ENCODE results near the gene GTF3C1. TPM values are rescaled to one million over a fixed set of nuclear protein-coding genes. Genes with fewer than 3 reads are reported as not detected.
"Not testable (repeated sequence)": the region's sequence is repeated elsewhere in the genome, so short reads cannot be mapped to it uniquely, and the experiment has no call there.

GTF3C1 gene
- total RNA-seq, 2 donors from 2014 or later: 64.0 to 77.2 TPM

DNA sequence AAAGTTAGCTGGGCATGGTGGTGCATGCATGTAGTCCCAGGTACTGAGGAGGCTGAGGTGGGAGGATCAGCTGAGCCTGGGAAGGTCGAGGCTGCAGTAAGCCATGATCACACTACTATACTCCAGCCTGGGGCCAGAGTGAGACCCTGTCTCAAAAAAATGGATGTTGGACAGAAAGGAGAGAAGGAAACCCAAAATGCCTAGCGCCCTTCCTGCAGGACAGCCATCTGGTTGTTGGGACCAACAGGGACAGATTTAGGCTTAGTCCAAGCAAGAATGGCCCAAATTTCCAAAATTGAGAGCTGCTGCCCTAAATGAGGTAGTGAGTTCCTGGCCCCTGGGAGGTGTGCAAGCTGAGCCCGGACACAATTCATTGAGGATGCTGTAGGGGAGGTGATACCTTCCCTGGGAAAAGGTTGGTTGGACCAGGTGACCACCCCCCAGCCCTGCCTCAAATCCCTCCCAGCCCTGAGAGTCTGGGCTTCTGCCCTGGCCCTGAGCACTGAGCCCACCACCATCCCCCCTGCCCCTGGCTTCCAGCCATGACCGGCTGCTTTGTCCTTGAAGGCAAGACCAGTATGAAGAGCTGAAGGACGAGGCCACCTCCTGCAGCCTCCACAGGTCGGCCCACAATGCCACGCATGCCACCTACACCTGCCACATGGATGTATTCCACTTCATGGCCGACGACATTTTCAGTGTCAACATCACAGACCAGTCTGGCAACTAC, 112.6 kb downstream of the GTF3C1 start:
- Histone ChIP-seq H3K27me3 (no peaks in the 10 kb centered on the region), H3K36me3 (no peaks in the 10 kb centered on the region), H3K27ac (no peak overlapping the region), H3K4me1 (no peaks in the 10 kb centered on the region), H3K9me3 (no peaks in the 10 kb centered on the region), H3K4me3 (no peak overlapping the region)
- no peak for DNase-seq (ENCODE audit: low spot score)
- TF ChIP-seq, protein P1, sequence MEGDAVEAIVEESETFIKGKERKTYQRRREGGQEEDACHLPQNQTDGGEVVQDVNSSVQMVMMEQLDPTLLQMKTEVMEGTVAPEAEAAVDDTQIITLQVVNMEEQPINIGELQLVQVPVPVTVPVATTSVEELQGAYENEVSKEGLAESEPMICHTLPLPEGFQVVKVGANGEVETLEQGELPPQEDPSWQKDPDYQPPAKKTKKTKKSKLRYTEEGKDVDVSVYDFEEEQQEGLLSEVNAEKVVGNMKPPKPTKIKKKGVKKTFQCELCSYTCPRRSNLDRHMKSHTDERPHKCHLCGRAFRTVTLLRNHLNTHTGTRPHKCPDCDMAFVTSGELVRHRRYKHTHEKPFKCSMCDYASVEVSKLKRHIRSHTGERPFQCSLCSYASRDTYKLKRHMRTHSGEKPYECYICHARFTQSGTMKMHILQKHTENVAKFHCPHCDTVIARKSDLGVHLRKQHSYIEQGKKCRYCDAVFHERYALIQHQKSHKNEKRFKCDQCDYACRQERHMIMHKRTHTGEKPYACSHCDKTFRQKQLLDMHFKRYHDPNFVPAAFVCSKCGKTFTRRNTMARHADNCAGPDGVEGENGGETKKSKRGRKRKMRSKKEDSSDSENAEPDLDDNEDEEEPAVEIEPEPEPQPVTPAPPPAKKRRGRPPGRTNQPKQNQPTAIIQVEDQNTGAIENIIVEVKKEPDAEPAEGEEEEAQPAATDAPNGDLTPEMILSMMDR (IDR thresholded peaks at IDR 0.05): no peak

DNA sequence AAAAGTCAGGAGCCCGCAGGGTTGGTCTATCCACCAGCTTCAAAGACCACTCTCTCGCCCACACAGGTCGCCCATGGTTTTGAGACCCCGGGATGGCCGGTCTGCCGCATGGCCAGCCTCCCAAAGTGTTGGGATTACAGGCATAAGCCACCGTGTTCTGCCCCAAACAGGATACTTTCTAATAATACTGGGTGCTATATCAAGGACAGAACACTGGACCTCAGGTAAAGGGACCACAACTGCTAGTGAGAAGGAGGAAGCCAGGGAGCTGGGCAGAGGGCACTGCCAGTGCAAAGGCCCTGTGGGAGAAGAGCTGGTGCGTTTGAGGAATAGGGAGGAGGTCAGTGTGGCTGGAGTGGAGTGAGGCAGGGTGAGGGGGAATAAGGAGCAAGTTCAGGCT, 113.6 kb downstream of the GTF3C1 start:
- no peaks in the 10 kb centered on the region for H3K27me3 ChIP-seq
- DNase-seq (ENCODE audit: low spot score): no peak
- no peak overlapping the region for H3K4me3 ChIP-seq
- no peaks in the 10 kb centered on the region for H3K36me3 ChIP-seq
- H3K9me3 ChIP-seq: no peaks in the 10 kb centered on the region
- H3K4me1 ChIP-seq: no peaks in the 10 kb centered on the region
- H3K27ac ChIP-seq: no peak overlapping the region
- TF ChIP-seq, protein P1 (IDR thresholded peaks at IDR 0.05): no peak

DNA sequence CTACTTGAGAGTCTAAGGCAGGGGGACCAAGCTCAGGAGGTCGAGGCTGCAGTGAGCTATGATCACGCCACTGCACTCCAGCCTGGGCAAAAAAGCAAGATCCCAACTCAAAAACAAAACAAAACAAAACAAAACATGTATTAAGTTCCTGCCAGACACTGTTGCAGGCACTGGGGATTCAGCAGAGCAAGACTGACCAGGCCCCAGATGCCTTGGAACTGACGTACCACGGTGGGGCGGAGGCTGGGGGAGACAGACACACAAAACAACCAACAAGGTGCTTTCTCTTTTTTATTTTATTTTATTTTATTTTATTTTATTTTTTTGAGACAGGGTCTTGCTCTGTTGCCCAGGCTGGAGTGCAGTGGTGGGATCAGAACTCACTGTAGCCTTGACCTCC, 114.6 kb downstream of the GTF3C1 start:
- not testable (repeated sequence) for H3K27ac ChIP-seq; H3K4me3 ChIP-seq; H3K4me1 ChIP-seq; DNase-seq (ENCODE audit: low spot score); H3K9me3 ChIP-seq; H3K27me3 ChIP-seq; H3K36me3 ChIP-seq

DNA sequence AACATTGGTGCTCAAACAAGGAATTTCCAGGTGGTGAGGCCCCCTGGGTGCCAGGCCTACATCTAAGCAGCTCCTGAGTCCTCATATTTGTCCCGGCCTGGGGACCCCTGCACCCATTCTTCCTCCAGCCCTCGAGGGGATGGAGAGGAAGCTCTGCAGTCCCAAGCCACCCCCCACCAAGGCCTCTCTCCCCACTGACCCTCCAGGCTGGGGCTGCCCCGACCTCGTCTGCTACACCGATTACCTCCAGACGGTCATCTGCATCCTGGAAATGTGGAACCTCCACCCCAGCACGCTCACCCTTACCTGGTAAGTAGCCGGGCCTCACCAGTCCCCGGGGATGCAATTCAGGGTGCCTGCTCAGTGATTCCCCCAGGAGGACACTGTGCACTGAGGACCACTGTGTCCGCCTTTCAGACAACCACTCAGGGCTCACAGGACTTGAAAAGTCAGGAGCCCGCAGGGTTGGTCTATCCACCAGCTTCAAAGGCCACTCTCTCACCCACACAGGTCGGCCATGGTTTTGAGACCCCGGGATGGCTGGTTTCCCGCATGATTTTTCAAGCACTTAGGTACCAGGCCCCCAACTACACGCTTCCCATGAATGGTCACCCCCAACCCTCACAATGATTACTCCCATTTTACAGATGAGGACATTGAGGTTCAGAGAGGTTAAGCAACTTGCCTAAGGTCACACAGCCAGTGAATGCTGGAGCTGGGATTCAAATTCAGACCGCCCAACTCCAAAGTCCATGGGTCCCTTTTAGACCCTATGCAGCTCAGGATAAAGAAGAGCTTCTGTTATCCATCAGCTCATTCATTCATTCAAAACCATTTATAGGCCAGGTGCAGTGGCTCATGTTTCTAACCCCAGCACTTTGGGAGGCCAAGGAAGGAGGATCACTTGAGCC, 115.3 kb downstream of the GTF3C1 start:
- DNase-seq (ENCODE audit: low spot score): no peak
- TF ChIP-seq, protein P1 (IDR thresholded peaks at IDR 0.05): no peak
- Histone ChIP-seq H3K27me3 (no peaks in the 10 kb centered on the region), H3K4me1 (no peaks in the 10 kb centered on the region), H3K4me3 (no peak overlapping the region), H3K9me3 (no peaks in the 10 kb centered on the region), H3K27ac (no peak overlapping the region), H3K36me3 (no peaks in the 10 kb centered on the region)

DNA sequence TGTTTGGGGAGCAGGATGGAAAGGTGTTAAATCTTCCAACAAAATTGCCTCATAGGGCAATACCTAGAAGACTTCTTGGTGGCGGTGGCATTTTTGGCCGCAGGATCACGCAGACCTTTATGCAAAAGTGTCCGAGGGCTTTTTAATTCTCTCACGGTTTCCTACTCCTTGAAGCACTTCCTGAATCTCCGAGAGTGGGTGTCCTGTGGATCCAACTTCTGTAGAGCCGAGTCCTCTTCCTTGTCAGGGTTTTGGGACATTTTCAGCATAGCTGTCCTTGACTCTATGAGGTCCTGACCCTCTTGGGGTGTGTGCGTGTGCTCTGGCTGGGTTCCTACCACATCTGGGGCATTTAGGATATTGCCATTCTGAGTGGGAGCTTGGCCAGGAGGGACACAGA, 116.1 kb downstream of the GTF3C1 start:
- Histone ChIP-seq H3K27me3 (no peaks in the 10 kb centered on the region), H3K36me3 (no peaks in the 10 kb centered on the region), H3K9me3 (no peaks in the 10 kb centered on the region), H3K27ac (no peak overlapping the region), H3K4me1 (no peaks in the 10 kb centered on the region), H3K4me3 (no peak overlapping the region)
- TF ChIP-seq, protein P1 (IDR thresholded peaks at IDR 0.05): no peak
- DNase-seq (ENCODE audit: low spot score): peak; percentile 7

DNA sequence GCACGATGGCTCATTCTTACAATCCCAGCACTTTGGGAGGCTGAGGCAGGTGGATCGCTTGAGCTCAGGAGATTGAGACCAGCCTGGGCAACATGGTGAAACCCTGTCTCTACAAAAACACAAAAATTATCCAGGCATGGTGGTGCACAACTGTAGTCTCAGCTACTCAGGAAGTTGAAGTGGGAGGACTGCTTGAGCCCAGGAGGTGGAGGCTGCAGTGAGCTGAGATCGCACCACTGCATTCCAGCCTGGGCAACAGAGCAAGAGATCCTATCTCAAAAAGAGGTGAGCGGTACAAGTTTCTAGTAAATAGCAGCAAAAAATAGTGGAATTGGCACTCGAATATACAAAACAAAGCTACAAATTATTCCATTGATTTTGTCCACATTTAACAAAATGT, 116.5 kb downstream of the GTF3C1 start:
- H3K4me1 ChIP-seq, H3K4me3 ChIP-seq, H3K9me3 ChIP-seq, H3K27ac ChIP-seq, H3K27me3 ChIP-seq, H3K36me3 ChIP-seq: not testable (repeated sequence)
- peak; percentile 21 for DNase-seq (ENCODE audit: low spot score)

Measured in right atrium auricular region (tissue), 2 donors.